NCI-H510A treated with DMSO at 0.1 percent for 48 hours (cell line): ENCODE results near the gene ZCCHC7.
"Not testable (repeated sequence)": the region's sequence is repeated elsewhere in the genome, so short reads cannot be mapped to it uniquely, and the experiment has no call there.

Experiments used
- DNase-seq: peaks from one replicate; lab custom pipeline; 2025; lab: John Stamatoyannopoulos, UW

The ZCCHC7 gene

DNA sequence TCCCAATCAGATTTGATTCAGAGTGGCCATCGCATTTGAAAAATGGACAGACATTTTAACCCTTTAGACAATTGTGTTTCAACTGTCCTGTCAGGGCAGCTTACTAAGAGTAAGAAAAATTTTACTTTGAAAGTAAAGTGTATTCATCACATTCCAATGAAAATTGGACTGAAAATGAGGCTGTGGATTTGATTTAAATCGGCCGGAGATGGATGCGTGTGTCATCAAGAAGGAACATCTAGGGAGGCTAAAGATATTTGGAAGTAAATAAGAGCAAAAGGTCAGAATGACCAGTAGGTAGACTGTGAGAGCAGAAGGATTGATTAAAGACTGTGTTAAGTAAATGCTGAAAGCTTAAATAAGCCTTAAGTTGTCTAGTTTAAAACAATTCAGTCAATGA lies 1.5 kb downstream of the ZCCHC7 start:
- DNase-seq = no peak

DNA sequence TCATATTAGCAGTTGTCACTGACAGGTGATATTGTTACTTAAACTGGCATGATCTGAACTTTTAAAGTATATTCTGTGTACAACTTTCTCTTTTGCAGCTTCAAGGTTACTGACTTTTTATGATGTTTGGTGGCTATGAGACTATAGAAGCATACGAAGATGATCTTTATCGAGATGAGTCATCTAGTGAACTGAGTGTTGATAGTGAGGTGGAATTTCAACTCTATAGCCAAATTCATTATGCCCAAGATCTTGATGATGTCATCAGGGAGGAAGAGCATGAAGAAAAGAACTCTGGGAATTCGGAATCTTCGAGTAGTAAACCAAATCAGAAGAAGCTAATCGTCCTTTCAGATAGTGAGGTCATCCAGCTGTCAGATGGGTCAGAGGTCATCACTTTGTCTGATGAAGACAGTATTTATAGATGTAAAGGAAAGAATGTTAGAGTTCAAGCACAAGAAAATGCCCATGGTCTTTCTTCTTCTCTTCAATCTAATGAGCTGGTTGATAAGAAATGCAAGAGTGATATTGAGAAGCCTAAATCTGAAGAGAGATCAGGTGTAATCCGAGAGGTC lies 5.9 kb downstream of the ZCCHC7 start:
- no peak for DNase-seq

DNA sequence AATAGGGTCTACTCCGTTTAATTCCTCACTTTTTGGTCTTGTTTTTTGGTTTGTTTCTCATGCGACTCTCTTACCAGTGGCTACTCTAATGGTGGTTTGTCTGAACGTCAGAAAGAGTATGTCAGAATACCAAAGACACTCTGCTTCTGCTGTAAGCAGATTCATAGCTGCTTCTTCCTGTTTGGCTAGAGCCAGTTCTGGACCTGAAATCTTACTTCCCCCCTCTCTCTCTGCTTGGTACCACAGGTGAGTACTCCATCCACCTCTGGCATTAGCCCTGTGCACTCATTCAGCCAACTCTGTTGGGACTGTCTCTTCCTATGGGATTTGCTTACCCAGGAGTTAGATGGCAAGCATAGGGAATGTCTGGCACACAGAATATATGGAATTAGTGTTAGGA lies 6.6 kb downstream of the ZCCHC7 start:
- no peak for DNase-seq

DNA sequence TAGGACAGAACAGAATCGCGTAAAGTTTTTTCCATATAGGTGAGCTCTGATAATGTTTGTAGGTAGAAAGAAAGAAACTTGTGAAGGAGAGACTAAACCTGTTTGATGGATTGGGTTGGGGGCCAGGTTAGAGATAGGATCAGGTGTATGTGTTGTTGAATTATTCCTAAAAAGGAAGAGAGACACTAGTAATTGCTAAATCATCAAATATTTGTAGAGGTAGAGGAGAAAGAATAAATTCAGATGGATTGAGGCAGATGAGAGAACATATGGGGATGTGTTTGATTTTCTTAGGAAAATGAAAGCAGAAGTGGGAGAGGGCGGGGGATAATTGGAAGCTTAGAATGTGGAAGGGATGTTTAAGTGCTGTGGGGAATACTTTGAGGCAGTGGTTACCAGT lies 7.7 kb downstream of the ZCCHC7 start:
- DNase-seq = no peak

DNA sequence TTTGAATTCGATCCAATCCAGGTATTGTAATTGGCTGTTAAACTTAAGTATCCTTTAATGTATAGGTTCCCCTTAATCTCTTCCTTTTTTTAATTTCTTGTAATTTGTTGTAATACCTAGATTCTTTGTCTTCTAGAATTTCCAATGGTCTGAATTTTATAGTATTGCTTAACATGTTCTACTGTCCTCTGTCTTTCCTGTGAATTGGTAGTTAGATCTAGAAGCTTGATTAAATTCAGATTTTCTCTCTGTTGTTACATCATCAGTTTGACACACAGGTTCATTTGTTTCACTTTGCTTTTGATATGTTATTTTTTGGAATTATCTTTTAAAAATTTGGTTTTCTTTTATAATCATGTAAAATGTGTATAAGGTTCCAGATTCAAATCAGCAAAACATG lies 13.8 kb downstream of the ZCCHC7 start:
- DNase-seq = no peak

DNA sequence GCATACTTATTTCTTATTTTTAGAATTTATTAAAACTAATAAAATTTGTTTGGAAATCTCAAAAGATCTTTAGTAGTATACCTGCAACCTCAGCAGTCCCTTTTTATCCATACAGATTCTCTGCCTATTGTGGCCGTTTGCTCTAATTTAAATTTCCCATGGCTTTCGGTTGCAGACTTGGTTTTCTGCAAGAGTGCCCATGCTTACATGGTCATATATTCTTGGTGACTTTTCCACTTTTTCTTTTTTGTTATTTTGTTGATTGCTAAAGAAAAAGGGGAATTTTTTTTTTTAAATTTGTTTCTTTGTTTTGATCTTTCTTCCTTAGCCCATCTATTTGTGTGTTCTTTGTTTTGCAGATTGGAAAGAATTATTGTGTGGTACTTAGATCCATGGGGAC lies 20.6 kb downstream of the ZCCHC7 start:
- DNase-seq = no peak

DNA sequence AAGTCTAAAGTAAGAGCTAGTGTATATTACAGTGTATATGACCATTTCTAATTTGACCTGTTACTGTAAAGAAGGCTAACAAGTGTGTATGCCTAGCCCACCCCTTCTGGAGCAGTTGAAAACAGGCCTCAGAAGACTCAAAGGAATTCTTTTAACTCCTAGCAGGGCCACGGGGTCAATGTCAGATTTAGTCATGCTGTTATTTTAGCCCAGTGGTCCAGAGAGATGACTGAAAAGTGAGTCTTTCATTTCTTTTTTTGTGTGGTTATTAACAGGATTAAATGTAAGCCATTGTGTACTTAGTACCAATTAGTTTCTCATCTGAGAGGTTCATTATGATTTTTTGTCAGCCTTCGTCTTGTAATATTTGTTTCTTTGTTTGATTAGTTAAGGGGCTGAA lies 24.4 kb downstream of the ZCCHC7 start:
- DNase-seq = no peak

DNA sequence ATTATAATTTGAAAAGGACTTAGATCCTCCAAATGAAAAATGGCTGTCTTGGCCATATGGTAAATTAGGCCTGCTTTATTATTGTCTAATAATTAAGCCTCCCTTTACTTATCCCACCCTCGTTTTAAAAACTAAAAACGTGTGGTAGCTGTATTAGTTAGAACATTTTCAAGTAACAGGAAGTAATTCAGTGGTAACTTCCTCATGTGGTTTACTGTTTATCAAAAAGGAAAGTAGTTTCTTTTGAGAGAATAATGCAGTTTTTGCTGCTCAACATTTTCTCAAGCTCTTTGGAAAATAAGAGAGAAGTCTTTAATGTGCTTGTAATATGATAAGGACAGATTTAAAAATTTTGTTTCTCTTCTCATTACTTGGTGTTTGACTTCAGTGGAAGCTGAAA lies 26.0 kb downstream of the ZCCHC7 start:
- DNase-seq = no peak

DNA sequence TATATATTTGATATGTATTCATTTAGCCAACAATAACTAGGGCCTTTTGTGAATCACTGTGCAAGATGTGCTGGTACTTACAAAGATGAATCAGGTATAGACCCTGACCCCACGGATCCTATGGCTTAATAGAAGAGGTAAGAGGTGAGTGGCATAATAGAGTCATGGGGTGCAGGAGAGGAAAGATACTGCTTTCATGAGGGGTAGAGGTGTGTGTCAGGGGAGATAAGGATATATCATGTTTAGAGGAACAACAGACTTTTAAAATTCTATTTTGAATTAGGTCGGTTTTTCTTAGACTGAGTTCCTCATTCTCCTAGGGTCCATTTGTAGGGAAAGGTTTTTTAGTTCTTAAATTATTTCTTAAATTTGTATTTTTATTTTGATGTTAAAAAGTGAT lies 27.8 kb downstream of the ZCCHC7 start:
- DNase-seq = no peak

DNA sequence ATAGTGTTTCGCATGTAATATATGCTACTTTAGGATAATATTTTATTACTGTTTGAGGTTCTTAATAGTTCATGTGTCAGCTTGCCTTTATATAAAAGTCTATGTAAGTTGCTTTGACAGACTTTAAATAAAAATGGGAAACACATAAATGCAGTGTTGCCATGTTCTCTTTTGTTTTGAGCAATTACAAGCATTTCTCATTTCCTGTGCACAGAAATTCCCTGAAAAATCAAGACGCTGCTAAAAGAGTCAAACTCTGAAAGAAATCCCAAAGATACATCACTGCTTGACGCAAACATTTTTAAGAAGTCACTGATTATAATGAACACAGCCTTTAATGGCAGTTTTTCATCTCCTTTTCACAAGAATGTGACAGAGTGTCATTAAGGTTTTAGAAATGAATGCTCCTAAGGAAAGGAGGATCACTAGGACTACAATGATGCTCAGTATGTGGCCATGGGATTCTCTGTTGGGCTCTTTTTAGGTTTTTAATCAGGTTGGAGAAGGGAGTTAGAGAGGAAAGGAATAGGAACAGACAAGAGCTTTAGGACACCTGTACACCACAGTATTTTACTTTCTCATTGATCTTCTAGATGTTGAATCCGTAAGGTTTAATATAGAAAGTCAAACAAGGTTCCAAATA lies 29.4 kb downstream of the ZCCHC7 start:
- no peak for DNase-seq

DNA sequence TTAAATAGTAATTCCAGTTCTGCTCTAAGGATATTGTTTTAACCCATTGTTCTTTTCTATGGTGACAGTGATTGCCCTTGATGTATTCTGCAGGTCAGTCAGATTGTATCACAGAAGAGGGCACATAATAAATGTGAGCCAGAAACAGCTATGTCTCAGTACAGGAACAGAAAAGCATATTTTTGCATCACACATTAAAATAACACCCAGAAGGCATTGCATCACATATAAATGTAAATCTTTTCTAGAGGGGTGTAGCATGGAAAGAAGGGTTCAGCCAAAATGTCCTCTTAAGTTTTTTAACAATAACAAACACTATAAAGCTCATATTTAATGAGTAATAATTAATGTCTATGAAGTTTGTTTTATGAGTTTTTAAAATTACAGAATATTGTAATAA lies 30.0 kb downstream of the ZCCHC7 start:
- no peak for DNase-seq

DNA sequence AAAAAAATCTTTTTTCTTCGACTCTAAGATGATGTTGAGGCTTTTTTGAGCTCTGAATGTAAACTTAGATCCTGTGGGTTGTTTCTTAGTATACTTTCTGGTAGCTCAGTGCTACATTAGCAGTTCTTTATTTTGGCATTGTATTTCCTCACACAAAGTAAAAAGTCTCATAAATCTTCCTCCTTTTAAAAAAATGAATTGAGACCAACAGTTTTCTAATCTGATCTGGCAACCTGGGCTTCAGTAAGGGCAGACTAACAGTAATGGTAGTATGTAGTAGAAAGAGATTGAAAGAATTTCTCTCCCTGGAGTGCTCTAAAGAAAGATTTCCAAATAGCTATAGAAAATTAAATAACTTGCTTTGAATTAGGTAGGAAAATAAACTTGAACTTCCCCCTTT lies 31.4 kb downstream of the ZCCHC7 start:
- DNase-seq = no peak

DNA sequence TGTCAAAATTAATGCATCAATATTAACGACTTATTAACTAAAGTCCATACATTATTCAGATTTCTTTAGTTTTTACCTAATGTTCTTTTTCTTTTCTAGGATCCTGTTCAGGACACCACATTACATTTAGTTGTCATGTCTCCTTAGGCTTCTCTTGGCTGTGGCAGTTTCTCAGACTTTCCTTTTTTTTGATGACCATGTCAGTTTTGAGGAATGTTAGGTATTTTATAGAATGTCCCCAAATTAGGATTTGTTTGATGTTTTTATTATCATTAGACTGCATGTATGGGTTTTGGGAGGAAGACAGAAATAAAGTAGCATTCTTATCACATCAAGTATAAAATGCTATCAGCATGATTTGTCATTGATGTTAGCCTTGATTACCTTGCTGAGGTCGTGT lies 32.0 kb downstream of the ZCCHC7 start:
- DNase-seq = no peak

DNA sequence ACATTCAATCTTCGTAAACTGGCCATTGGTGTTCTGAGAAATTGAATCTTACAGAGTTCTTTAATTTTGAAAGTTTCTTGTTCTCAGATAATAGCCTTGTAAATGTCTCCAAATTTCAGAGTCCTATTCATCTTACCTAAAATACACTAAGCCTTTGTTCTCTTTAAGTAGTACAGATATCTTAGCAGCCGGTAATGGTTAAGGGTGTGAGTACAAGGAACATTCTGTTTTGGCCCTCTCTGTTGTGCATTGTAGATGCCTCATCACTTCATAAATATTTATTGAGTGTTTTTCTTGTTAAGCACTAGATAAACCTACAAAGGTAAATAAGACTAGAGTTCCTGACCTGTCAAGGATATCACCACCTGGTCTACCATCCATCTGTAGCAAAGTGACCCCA lies 35.2 kb downstream of the ZCCHC7 start:
- no peak for DNase-seq

DNA sequence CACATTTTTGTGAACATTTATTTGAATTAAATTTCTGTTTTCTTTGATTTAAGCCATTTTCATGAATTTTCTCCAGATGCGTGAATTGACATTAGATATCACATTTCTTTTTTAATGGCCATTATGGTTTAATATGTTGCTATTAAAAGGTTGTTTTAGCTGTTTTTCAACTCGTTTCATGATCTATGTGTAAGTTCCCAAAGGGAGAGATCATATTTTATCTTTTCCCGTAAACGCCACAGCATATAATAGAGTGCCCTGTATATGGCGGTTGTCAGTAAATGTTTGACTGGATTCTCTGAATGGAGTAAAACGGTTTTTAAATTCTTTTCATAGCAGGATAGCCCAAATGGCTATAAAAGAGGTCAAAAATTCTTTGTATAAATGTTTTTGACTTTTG lies 35.8 kb downstream of the ZCCHC7 start:
- no peak for DNase-seq

DNA sequence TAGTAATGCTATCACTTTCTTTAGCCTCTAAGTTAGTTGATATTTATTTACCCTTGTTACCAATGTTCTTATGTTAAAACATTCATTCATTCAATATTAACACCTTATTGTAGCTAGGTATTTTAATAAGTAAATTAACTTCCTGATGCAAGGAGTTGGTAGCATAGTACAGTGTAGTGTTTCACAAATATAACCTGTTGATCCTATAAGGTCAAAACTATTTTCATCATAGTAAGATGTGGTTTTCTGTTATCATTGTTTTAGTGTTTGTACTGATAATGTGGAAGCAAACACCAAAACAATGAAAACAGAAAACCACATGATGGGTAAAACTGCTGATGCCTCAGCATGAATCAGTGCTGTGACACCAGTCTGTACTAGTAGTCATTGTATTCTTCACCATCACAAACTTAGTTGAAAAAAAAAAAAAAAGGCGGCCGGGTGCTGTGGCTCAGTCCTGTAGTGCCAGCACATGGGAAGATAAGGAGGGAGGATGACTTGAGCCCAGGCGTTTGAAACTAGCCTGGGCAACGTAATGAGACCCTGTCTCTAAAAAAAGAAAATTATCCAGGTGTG lies 36.5 kb downstream of the ZCCHC7 start:
- DNase-seq = no peak

DNA sequence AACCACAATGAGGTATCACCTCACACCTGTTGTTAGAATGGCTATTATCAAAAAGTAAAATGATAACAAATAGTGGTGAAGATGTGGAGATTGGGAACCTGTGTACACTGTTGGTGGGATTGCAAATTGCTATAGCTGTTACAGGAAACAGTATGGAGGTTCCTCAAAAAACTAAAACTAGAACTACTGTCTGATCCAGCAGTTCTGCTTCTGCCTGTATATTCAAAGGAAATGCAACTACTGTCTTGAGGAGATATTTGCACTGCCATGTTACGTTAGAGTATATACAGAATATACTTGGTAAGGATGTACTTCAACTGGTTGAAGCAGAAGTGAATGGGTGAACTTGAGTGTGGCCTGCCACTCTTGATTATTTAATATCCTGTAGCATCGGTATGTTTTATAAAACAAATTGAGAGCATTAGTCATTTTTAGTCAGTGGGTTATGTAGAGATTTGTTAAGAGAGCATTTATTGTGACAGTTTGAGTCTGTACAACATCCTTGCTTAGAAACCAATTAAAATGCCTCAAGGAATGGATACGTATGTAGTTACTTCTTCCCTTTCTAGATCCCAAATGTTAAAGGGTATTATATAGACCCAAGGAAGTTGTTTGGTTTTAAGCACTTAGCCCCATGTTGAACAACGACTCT lies 37.5 kb downstream of the ZCCHC7 start:
- no peak for DNase-seq

DNA sequence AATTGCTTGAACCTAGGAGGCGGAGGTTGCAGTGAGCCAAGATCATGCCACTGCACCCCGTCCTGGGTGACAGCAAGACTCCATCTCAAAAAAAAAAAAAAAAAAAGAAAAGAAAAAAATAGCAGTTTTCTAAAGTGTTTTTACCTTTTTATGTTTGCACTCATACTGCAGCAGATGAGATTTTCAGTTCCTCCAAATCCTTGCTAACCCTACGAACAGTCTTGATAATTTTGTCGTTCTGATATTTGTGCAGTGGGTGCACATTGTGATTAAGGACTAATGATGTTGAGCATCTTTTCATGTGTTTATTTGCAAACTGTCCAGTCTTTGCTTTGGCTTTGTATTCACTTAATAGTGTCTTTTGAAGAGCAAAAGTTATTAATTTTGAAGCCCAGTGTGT lies 42.9 kb downstream of the ZCCHC7 start:
- no peak for DNase-seq

DNA sequence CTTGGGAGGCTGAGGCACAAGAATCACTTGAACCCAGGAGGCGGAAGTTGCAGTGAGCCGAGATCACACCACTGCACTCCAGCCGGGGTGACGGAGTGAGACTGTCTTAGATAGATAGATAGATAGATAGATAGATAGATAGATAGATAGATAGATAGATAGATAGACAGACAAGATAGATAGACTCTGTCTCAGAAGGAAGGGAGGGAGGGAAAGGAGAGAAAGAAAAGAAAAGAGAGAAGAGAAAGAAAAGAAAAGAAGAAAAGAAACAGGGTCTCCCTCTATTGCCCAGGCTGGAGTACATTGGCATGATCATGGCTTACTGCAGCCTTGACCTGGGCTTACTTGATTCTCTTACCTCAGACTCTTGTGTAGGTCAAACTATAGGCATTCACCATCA lies 44.0 kb downstream of the ZCCHC7 start:
- not testable (repeated sequence) for DNase-seq

DNA sequence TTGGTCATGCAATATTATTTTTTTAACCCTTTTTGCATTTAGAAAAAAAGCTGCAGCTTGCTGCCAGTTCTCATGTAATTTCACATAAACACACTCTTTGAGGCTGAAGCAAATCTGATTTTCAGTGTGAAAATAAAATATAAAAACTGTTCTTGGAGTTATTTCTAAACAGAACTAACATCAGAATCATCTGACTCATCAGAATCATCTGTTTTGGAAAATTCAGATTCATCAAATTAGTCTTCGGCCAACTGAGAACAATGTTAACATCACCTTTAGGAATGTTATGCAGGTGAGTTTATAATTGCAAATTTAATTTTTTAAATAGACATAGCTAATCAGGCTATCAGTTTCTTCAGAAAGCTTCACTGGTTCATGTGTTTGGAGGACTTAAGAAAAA lies 45.3 kb downstream of the ZCCHC7 start:
- DNase-seq = no peak

DNA sequence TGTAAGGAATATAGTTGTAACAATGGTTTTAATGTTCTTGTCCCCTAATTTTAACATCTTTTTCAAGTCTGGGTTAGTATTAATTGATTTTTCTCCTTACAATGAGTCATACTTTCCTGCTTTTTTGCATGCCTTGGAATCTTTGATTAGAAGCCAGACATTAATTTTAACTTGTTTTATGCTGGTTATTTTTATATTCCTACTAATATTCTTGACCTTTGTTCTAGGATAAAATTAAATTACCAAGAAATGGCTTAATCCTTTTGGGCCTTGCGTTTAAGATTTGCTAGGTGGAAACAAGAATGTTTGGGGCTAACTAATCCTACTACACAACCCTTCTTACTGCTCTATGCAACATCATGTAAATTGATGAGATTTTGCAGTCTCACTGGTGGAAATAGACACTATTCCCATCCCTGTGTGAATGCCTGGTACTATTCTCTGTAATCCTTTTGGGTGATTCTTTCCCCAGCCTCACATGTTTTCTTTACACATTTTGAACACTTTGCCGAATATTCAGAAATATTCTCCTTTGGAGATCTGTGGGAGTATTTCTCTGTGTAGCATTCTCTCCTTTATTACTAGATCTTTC lies 47.2 kb downstream of the ZCCHC7 start:
- no peak for DNase-seq

DNA sequence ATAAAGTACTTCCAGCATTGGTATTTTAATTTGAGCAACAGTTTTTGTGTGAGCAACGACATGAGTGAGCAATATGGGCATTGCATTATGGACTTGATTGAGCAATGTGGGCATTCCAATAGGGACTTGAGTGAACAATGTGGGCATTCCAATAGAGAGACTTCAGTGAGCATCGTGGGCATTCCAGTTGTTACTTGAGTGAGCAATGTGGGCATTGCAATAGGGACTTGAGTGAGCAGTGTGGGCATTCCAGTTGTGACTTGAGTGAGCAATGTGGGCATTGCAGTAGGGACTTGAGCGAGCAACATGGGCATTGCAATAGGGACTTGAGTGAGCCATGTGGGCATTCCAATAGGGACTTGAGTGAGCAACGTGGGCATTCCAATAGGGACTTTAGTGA lies 52.2 kb downstream of the ZCCHC7 start:
- no peak for DNase-seq

DNA sequence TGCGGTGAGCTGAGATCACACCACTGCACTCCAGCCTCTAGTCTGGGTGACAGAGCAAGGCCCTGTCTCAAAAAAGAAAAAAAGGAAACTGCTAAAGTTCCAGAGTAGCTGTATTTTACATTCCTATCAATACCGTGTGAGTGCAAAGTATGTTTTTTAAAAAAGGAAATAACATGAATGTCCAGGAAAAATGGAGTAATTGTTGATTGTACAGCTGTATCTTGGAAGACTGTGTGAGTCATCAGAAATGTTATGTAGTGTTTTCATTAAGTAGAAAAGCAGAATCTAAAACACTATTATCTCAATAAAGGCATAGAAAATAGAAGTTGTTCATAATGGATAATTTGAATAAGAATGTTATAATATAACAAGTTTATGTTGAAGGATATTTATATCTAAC lies 53.9 kb downstream of the ZCCHC7 start:
- no peak for DNase-seq
